Activated naive CD8-positive, alpha-beta T cell treated with anti-CD3 and anti-CD28 coated beads, Interleukin-2, amount 50 U/mL, for 24 hours (primary cell): ENCODE data around the gene AS3MT.
"Not testable (repeated sequence)": the region's sequence is repeated elsewhere in the genome, so short reads cannot be mapped to it uniquely, and the experiment has no call there.

Experiments used
- ATAC-seq: fragments of 150-1000 bp; cut with Tn5 transposase; one replicate; pipeline ENCODE4 v1.10.0; 2021
- DNase-seq: peaks from one replicate; pipeline ENCODE4 v3.0.0; 2021
- H3K27ac Mint-ChIP-seq: one replicate; pipeline ENCODE4 v1.8.0; 2021; ENCODE audit warnings: mild to moderate bottlenecking, mixed read lengths
- H3K27me3 Mint-ChIP-seq: one replicate; pipeline ENCODE4 v1.8.0; 2021; ENCODE audit warnings: mixed read lengths
- H3K36me3 Mint-ChIP-seq: one replicate; pipeline ENCODE4 v1.8.0; 2021; ENCODE audit warnings: low read depth, mixed read lengths
- H3K4me1 Mint-ChIP-seq: one replicate; pipeline ENCODE4 v1.8.0; 2021; ENCODE audit warnings: mixed read lengths
- H3K4me3 Mint-ChIP-seq: one replicate; pipeline ENCODE4 v1.8.0; 2021; ENCODE audit warnings: mild to moderate bottlenecking, moderate library complexity, mixed read lengths
- H3K9me3 Mint-ChIP-seq: one replicate; pipeline ENCODE4 v1.8.0; 2021; ENCODE audit warnings: mixed read lengths

Gene AS3MT

GRCh38 chr10:102919992-102920739 lies 50.9 kb downstream of the AS3MT start:
- ATAC-seq, result no peak
- no peak for DNase-seq
- Mint-ChIP-seq H3K4me1 (peaks cover 57% of the 10 kb centered on the region), H3K4me3 (peak overlapping the region; percentile 87), H3K36me3 (peaks cover 2% of the 10 kb centered on the region), H3K27me3 (peaks cover 6% of the 10 kb centered on the region), H3K9me3 (no peaks in the 10 kb centered on the region), H3K27ac (peak overlapping the region; percentile 66)

GRCh38 chr10:102923601-102924000 lies 54.3 kb downstream of the AS3MT start:
- Mint-ChIP-seq H3K27me3 (no peaks in the 10 kb centered on the region), H3K4me3 (no peak overlapping the region), H3K36me3 (peaks cover 5% of the 10 kb centered on the region), H3K9me3 (no peaks in the 10 kb centered on the region), H3K27ac (no peak overlapping the region), H3K4me1 (peaks cover 56% of the 10 kb centered on the region)
- DNase-seq (no peak), ATAC-seq (no peak)

- DNase-seq, result no peak
These were observed 57.6 kb downstream of the AS3MT start for GRCh38 chr10:102926842-102927241.

DNA sequence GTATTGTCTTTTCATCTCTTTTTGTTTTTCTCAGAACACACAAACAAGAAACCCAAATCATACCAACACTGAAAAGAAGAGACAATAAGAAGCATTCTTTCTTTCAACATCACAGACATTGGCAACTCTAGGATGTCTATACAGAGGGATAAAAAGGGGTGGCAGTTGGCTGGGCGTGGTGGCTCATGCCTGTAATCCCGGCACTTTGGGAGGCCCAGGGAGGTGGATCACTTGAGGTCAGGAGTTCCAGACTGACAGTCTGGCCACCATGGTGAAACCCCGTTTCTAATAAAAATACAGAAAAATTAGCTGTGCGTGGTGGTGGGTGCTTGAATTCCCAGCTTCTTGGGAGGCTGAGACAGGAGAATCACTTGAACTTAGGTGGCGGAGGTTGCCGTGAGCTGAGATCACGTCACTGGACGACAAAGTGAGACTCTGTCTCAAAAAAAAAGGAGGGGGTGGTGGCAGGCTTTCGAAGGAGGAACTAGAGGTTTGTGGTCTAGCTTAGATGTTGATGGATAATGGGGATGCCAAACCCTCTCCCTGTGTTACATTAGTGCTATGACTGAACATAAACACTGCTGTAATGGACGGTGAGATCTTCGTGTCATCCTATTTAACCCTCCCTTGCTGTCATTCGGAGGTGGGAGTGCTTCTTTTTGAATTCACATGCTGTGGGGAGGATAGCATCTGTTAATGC lies 58.2 kb downstream of the AS3MT start:
- H3K27ac Mint-ChIP-seq, result no peak overlapping the region
- H3K4me1 Mint-ChIP-seq, result peaks cover 24% of the 10 kb centered on the region
- ATAC-seq (peak; percentile 54), DNase-seq (no peak)
- peaks cover 7% of the 10 kb centered on the region for H3K36me3 Mint-ChIP-seq
- H3K27me3 Mint-ChIP-seq, result no peaks in the 10 kb centered on the region
- H3K9me3 Mint-ChIP-seq, result no peaks in the 10 kb centered on the region
- no peak overlapping the region for H3K4me3 Mint-ChIP-seq

More at GRCh38 chr10:102926842-102927241, 57.6 kb downstream of the AS3MT start:
- peaks cover 28% of the 10 kb centered on the region for H3K4me1 Mint-ChIP-seq
- peaks cover 4% of the 10 kb centered on the region for H3K36me3 Mint-ChIP-seq
- H3K9me3 Mint-ChIP-seq, result no peaks in the 10 kb centered on the region
- H3K27me3 Mint-ChIP-seq, result no peaks in the 10 kb centered on the region
- H3K4me3 Mint-ChIP-seq, result no peak overlapping the region
- ATAC-seq, result no peak
- H3K27ac Mint-ChIP-seq, result no peak overlapping the region

DNA sequence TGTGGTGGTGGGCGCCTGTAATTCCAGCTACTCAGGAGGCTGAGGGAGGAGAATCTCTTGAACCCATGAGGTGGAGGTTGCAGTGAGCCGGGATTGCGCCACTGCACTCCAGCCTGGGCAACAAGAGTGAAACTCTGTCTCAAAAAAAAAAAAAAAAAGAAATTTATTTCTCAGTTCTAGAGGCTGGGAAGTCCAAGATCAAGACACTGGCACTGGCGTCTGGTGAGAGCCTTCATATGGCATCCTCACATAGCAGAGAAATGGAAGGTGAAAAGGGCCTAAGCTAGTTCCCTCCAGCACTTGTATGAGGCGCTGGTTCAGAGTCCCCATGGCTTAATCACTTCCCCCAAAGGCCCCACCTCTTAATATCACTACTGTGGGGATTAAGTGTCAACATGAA lies 59.2 kb downstream of the AS3MT start:
- H3K27me3 Mint-ChIP-seq, H3K9me3 Mint-ChIP-seq, H3K36me3 Mint-ChIP-seq, DNase-seq, H3K27ac Mint-ChIP-seq, H3K4me3 Mint-ChIP-seq, ATAC-seq: not testable (repeated sequence)
- H3K4me1 Mint-ChIP-seq, result peaks cover 15% of the 10 kb centered on the region

DNA sequence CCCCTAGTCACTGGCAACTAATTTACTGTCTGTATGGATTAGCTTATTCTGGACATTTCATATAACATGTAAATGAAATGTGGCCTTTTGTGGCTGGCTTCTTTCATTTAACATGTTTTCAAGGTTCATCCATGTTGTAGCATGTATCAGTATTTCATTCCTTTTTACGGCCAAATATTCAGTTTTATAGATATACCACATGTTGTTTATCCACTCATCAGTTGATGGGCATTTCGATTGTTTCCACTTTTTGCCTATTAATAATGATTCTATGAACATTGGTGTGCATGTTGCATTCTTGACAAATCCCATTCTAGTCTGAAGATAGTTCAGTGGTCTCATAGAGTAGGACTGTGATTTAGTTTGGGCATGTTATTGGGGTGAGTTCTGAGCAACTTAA lies 61.5 kb downstream of the AS3MT start:
- peaks cover 14% of the 10 kb centered on the region for H3K4me1 Mint-ChIP-seq
- no peak overlapping the region for H3K4me3 Mint-ChIP-seq
- no peaks in the 10 kb centered on the region for H3K27me3 Mint-ChIP-seq
- no peak for ATAC-seq
- peaks cover 7% of the 10 kb centered on the region for H3K36me3 Mint-ChIP-seq
- H3K27ac Mint-ChIP-seq, result no peak overlapping the region
- no peaks in the 10 kb centered on the region for H3K9me3 Mint-ChIP-seq
- DNase-seq, result no peak

DNA sequence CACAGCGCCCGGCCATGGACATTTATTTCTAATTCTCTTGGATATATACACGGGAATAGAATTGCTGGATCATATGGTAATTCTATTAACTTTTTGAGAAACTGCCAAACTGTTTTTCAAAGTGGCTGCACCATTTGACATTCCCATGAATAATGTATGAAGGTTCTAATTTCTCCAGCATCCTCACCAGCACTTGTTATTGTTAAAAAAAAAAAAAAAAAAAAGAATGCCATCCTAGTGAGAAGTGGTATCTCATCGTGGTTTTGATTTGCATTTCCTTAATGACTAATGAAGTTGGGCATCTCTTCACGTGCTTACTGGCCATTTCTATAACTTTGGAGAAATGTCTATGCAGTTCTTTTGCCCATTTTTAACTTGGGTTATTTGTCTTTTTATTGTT lies 62.4 kb downstream of the AS3MT start:
- ATAC-seq (no peak), DNase-seq (no peak)
- H3K27me3 Mint-ChIP-seq, result no peaks in the 10 kb centered on the region
- H3K4me3 Mint-ChIP-seq, result no peak overlapping the region
- peaks cover 7% of the 10 kb centered on the region for H3K36me3 Mint-ChIP-seq
- no peaks in the 10 kb centered on the region for H3K9me3 Mint-ChIP-seq
- H3K27ac Mint-ChIP-seq, result no peak overlapping the region
- peaks cover 23% of the 10 kb centered on the region for H3K4me1 Mint-ChIP-seq

GRCh38 chr10:102935505-102935904 lies 66.2 kb downstream of the AS3MT start:
- Mint-ChIP-seq H3K27ac (no peak overlapping the region), H3K4me3 (no peak overlapping the region), H3K27me3 (no peaks in the 10 kb centered on the region)

GRCh38 chr10:102935939-102936605 lies 66.8 kb downstream of the AS3MT start:
- Mint-ChIP-seq H3K4me1 (peaks cover 17% of the 10 kb centered on the region), H3K36me3 (peaks cover 4% of the 10 kb centered on the region), H3K27me3 (no peaks in the 10 kb centered on the region), H3K4me3 (no peak overlapping the region), H3K27ac (peak overlapping the region; percentile 75), H3K9me3 (no peaks in the 10 kb centered on the region)
- DNase-seq (no peak), ATAC-seq (peak; percentile 72)

More at GRCh38 chr10:102935505-102935904, 66.2 kb downstream of the AS3MT start:
- Mint-ChIP-seq H3K9me3 (no peaks in the 10 kb centered on the region), H3K36me3 (peaks cover 4% of the 10 kb centered on the region), H3K4me1 (peaks cover 17% of the 10 kb centered on the region)
- ATAC-seq (no peak), DNase-seq (no peak)

GRCh38 chr10:102941401-102941800 lies 72.1 kb downstream of the AS3MT start:
- ATAC-seq, result no peak
- no peak for DNase-seq
- no peak overlapping the region for H3K27ac Mint-ChIP-seq
- H3K9me3 Mint-ChIP-seq, result no peaks in the 10 kb centered on the region
- no peaks in the 10 kb centered on the region for H3K27me3 Mint-ChIP-seq
- no peaks in the 10 kb centered on the region for H3K36me3 Mint-ChIP-seq
- no peak overlapping the region for H3K4me3 Mint-ChIP-seq
- peaks cover 5% of the 10 kb centered on the region for H3K4me1 Mint-ChIP-seq

- Mint-ChIP-seq H3K27ac (no peak overlapping the region), H3K4me1 (no peaks in the 10 kb centered on the region), H3K36me3 (no peaks in the 10 kb centered on the region), H3K4me3 (no peak overlapping the region), H3K27me3 (no peaks in the 10 kb centered on the region), H3K9me3 (no peaks in the 10 kb centered on the region)
- ATAC-seq (no peak), DNase-seq (no peak)
These were observed 76.2 kb downstream of the AS3MT start for GRCh38 chr10:102945449-102945848.

- H3K9me3 Mint-ChIP-seq, result no peaks in the 10 kb centered on the region
These were observed 76.7 kb downstream of the AS3MT start for GRCh38 chr10:102945962-102946361.

GRCh38 chr10:102946992-102947391 lies 77.7 kb downstream of the AS3MT start:
- ATAC-seq (no peak), DNase-seq (no peak)
- H3K36me3 Mint-ChIP-seq, result no peaks in the 10 kb centered on the region
- H3K27ac Mint-ChIP-seq, result no peak overlapping the region
- H3K4me3 Mint-ChIP-seq, result no peak overlapping the region
- H3K27me3 Mint-ChIP-seq, result no peaks in the 10 kb centered on the region
- H3K9me3 Mint-ChIP-seq, result no peaks in the 10 kb centered on the region
- no peaks in the 10 kb centered on the region for H3K4me1 Mint-ChIP-seq

More at GRCh38 chr10:102945962-102946361, 76.7 kb downstream of the AS3MT start:
- DNase-seq (no peak), ATAC-seq (no peak)
- H3K36me3 Mint-ChIP-seq, result no peaks in the 10 kb centered on the region
- no peaks in the 10 kb centered on the region for H3K27me3 Mint-ChIP-seq
- H3K4me3 Mint-ChIP-seq, result no peak overlapping the region
- H3K27ac Mint-ChIP-seq, result no peak overlapping the region
- H3K4me1 Mint-ChIP-seq, result no peaks in the 10 kb centered on the region

DNA sequence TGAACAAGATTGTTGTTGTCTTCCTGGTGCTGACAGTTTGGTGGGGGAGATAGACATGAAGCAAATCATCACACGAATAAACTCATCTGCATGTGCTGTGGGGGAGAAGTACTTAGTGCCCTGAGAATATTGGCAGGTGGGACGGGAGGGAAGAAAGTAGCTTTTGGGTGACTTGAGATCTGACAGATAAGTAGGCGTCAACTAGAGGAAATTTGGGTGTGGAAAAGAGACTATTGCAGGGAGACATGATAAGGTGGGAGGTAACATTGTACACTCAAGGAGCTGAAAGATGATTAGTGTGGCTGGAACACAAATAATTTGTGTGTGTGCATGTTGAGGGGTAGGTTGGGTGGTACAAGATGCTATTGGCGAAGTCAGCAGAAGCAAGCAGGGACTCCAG lies 78.9 kb downstream of the AS3MT start:
- no peaks in the 10 kb centered on the region for H3K9me3 Mint-ChIP-seq
- no peak for ATAC-seq
- H3K27me3 Mint-ChIP-seq, result no peaks in the 10 kb centered on the region

GRCh38 chr10:102948786-102949185 lies 79.5 kb downstream of the AS3MT start:
- no peak for ATAC-seq
- H3K4me1 Mint-ChIP-seq, result no peaks in the 10 kb centered on the region
- no peaks in the 10 kb centered on the region for H3K27me3 Mint-ChIP-seq
- no peaks in the 10 kb centered on the region for H3K36me3 Mint-ChIP-seq
- H3K27ac Mint-ChIP-seq, result no peak overlapping the region
- no peaks in the 10 kb centered on the region for H3K9me3 Mint-ChIP-seq
- no peak overlapping the region for H3K4me3 Mint-ChIP-seq
- no peak for DNase-seq

More for the DNA sequence above, 78.9 kb downstream of the AS3MT start:
- Mint-ChIP-seq H3K4me3 (no peak overlapping the region), H3K27ac (no peak overlapping the region), H3K36me3 (no peaks in the 10 kb centered on the region), H3K4me1 (no peaks in the 10 kb centered on the region)
- no peak for DNase-seq
